Right ventricle myocardium inferior (tissue), 1 donor: ENCODE measurements around the gene TMTC2. TPM values are rescaled to one million over a fixed set of nuclear protein-coding genes. Genes with fewer than 3 reads are reported as not detected.

Experiments
- ATAC-seq: fragments of 200-7000 bp; cut with Tn5 transposase; one replicate; pipeline ENCODE4 v1.9.1; 2020; ENCODE audit warnings: mild to moderate bottlenecking, moderate library complexity
- DNase-seq: peaks from one replicate; pipeline ENCODE4 v3.0.0; 2021; ENCODE audit errors: missing footprints
- intact Hi-C: fragments of 100-400 bp; cut with DNase I; formaldehyde crosslinking; loops from one replicate; pipeline ENCODE4 v1.11.0; 2022
- total RNA-seq: library from RNA; stranded (reverse); fragmentation: NEBNext Ultra II Directional; extraction: Animal tissue kit (Norgen Biotek cat#: 25700); gene quantifications from one replicate; pipeline ENCODE4 v1.2.1, GENCODE V29; 2021
- donor health status: DM: no; HTN: yes; CAD: no; lungs with severe emphysema.

The TMTC2 gene
- total RNA-seq, 1 donor from 2014 or later: 4.4 TPM

DNA sequence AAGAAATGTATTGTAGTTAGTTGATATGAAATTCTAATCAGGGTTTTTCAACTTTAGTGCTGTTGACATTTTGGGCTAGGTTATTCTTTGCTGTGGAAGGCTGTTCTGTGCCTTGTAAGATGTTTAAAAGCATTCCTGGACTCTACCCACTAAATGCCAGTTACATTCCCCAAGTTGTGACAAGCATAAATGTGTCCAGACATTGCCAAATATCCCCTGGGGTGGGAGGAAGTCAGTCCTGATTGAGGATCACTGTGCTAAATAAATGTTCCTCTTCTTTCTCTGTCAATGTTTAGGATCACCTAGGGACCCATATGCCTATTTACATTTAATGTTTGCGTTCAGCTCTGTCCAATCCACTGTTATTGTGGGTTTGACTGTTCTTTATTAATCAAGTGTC is 268.3 kb downstream of the TMTC2 start:
- DNase-seq (no peak), ATAC-seq (no peak)
- intact Hi-C loops: no loop called here

DNA sequence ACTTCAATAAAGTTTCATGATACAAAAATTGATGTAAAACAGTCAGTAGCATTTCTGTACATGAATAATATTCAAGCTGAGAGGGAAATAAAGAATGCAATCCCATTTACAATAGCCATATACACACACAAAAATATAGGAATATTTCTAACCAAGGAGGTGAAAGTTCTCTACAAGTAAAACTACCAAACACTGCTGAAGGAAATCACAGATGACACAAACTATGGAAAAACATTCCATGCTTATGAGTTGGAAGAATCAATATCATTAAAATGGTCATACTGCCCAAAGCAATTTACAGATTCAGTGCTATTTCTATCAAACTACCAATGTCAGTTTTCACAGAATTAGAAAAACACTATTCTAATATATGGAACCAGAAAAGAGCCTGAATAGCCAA is 272.3 kb downstream of the TMTC2 start:
- ATAC-seq (no peak), DNase-seq (no peak)
- intact Hi-C loops: no loop called here

DNA sequence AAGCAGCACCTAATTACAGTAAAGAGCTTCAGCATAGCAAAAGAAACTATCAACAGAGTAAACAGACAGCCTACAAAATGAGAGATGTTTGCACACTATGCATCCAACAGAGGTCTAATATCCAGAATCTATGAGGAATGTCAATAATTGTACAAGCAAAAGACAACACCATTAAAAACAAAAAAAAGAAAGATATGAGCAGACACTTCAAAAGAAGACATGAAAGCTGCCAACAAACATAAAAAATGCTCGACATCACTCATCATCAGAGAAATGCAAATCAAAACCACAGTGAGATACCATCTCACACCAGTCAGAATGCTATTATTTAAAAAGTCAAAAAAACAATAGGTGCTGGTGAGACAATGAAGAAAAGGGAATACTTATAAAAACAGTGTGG is 273.1 kb downstream of the TMTC2 start:
- DNase-seq (no peak), ATAC-seq (no peak)
- intact Hi-C loops: no loop called here

DNA sequence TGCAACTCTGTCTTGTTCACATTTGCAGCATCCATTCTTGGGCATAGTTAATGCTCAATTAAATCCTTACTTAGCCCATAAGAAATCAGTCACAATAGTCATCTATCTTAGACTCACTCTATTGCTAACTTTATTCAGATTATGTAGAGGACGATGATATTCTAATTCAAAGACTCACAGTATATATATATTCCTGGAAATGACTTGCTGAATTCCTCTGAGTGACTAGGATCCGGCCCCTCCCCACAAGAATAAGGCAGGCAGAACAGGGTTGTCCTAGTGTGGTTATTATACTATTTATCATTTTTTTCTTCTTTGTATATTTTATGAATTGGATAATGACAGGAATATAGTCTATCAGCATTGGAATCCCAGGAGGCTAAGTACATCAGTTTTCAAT is 275.1 kb downstream of the TMTC2 start:
- ATAC-seq (no peak), DNase-seq (no peak)
- intact Hi-C loops: no loop called here

DNA sequence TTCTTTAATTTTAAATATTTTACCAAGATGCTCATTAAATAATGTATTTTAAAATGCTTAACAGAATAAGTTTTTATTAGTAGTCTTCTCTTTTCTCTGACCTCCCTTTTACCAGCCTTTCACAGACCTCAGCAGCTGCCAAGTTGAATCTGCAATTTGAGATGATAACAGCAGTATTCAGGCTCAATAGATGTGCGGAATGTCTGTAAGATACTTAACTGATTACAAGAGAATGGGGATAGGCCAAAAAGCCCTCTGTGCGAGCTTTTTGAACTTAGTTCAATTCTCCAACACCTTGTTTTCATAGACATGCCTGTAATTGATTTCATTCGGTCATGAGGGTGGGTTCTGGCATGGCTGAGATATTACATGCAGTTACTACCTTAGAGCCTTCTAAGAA is 277.2 kb downstream of the TMTC2 start:
- ATAC-seq (no peak), DNase-seq (no peak)
- intact Hi-C loops: no loop called here

DNA sequence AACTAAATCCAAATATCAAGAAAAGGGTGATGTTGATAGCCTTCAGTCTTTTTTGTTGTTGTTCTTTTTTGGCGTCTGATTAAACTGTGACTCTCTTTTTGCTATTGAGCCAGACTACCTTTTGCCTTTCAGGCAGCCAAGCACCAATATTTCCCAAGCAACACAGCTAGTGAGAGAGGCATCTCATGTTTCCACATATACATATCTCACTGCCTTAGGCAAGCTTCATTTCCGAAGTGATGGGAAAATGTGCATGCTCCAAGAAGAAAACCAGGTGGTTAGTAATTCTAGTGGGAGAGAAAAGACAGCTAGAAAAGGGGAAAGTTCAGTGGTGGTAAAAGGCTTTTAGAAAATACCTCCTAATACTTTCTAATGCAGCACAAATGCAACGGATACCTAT is 277.7 kb downstream of the TMTC2 start:
- DNase-seq: no peak
- ATAC-seq: no peak
- intact Hi-C loops: no loop called here

DNA sequence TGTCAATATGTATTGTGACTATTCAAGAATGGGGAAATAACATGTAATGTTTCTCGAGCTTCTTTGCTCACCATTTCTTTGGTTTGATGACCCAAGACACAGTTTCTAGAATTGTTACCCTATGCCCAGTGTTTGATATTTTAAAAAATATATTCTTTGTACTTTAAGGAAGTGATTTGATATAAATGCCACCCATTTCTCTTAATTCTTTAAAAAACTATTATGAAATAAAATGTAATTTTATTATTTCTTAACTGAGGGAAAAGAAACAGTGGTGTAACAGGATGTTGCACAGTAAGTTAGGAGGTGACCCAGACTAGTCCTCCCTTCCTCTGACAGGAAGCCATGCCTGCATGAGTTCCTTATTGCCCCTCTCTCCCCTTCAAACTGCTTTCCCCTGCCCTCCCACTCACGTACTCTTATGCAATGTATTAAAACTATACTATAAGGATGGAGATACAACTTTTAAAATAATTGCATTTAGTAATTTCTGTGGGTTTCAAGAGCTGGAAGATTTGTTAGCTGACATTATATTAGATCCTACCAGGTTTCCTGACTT is 279.4 kb downstream of the TMTC2 start:
- intact Hi-C loops: no loop called here
- DNase-seq (no peak), ATAC-seq (no peak)

DNA sequence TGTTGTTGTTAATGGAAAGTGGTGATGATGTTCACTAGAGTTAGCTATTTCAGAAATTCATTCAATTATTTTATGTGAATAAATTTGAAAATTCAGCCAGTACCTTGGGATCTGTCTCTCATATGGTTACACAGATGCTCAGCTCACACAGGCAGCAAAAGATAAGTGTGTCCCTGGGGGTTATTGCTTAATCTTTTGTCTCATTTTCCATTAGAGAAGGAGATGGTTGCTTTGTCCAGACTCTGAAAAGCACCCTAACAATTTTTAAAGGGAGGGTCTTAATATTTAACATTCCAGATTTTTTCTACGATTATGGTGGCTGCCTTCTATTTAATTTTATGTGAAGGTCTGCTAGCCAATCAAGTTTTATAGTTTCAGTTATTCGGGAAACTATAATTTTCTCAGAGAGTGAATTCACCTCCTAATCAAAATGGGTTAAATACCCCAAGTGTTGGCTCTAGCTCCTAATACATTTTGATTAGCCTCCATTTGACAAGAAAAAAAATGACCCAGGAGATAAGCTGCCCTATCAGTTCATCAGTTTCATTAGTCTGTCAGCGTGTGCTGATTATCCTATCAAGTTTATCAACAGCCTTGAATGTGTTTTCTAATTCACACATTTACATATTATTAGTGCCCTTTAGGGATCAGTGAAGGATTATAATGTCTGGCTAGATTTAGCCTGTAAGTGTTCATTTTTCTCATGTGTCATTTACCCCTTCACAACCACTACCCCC is 282.1 kb downstream of the TMTC2 start:
- no peak for ATAC-seq
- intact Hi-C loops: no loop called here
- no peak for DNase-seq

DNA sequence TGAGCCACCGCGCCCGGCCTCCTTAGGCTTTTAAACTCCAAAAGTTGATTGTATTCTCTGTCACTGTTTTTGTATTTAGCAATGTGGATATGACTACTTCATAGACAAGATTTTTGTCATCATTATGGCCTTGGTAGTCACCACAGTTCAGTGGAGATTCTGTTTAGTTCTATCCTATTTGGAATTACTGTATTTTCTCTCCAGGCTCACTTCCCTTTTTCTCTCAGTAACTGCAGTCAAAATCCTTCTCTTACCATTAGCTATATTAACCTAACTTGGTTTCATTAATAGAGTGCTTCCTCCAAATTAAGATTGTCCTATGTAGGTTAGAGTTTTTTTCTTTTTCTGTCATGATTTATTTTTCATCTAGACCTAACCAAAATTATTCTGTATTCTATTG is 283.9 kb downstream of the TMTC2 start:
- no peak for ATAC-seq
- no peak for DNase-seq
- intact Hi-C loops: no loop called here

DNA sequence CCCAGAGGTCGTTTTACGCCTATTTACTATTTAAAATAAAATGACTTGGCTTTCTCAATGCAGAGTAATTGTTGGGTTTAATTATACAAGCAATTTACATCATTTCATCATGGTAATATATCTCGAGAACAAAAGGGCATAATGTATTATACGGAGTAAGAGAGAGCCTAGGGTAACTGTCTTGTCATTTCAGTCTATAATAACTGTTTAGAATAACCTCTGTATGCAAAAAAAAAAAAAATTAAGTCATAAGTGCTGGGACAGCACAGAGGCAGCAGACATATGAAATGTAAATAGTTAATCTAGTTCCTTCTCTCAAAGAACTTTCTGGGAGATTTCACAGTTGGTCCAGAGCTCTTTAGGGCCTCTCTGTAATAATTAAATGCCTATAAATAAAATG is 284.9 kb downstream of the TMTC2 start:
- ATAC-seq (no peak), DNase-seq (no peak)
- intact Hi-C loops: no loop called here

DNA sequence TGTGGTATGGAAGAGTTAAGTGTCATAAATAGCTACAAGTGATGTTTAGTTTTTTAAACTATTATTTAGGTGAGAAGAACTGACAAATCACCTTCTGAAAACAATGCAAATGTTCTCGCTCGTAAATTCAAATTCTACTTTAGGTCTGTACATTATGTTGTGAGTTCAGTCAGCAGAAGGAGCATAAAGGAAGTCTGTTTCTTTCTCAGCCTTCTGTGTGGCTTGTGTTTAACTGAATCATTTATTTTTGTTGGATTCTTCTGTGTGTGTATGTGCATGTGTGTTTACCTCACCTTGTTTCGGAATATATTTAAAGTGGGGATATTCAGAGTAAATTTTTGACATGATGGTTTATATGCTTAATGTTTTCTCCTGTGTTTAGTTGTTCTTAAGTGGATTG is 285.9 kb downstream of the TMTC2 start:
- intact Hi-C loops: no loop called here
- ATAC-seq (no peak), DNase-seq (no peak)

DNA sequence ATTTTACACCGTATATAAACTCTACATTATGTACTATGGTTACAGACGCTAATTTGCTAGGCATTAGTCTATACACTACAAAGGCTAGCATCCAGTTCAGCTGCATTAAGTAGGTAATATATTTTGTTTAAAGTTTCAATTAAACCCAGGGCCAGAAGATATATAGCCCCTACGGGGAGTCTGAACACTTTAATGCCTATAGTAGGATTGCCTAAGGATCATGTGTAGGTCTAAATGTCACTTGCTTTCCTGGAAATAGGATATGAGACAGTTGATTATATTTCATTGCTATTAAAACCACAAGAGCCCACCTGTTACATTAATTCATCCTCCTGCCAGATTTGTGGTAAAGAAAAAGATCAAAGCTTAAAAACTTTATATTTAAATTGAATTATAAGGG is 286.9 kb downstream of the TMTC2 start:
- intact Hi-C loops: no loop called here
- DNase-seq: no peak
- no peak for ATAC-seq

DNA sequence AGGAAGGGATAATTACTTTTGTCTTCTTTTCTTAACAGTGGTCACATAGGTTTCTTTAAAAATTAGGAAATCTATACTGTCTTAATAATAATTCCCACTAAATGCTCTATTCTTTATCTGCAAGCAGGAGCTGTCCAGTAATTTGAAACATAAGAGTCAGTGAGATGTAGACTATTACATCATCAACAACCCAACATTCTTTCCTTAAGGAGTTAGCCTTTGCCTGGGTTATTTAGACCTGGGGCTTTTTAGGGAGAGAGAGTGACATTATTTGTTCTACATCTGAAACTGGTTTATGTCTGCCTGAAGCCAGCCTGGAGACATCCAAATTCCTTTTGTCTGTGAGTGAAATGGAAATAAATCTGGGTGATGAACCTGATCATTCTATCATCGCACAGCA is 294.4 kb downstream of the TMTC2 start:
- ATAC-seq: no peak
- intact Hi-C loops: no loop called here
- no peak for DNase-seq

DNA sequence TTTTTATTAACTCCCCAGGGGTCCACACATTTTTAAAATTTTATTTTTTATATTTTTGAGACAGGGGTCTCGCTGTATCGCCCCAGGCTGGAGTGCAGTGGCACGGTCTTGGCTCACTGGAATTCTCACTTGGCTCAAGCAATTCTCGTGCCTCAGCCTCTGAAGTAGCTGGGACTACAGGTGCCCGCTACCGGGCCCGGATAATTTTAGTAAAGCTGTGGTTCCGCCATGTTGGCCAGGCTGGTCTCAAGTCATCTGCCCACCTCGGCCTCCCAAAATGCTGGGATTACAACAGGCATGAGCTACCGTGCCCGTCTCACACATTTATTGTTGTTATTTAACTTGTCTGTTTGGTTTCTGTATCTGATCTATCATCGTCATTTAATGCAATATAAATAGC is 307.4 kb downstream of the TMTC2 start:
- DNase-seq (no peak), ATAC-seq (no peak)
- intact Hi-C loops: no loop called here

DNA sequence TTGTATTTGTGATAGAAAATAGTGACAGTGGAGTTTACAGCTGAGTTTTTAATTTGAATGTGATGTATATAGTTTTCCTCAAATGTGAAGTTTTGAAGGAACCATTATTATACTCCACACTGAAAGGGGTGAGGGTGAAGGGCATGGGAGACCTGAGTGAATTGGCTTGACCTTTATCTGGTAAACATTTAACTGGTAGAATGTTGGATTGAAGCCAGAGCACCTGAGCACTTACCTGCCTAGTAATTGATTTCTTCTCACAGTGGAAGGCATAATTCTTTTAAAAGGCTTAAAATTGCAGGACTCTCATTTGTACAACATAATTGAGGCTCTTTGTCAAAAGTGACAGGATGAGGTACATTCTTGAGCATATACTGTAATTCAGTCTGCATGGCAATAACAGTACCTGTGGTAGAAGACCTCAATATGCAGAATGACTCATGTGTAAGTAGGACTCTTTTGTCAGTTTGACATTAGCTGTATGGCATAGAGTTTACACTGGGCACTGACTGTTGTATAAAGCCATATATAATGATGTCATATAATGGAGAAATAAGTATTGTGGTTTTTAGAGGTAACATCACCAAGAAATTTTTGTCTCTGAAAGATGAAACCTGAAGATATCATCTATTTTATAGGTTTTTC is 309.6 kb downstream of the TMTC2 start:
- intact Hi-C loops: no loop called here
- DNase-seq (no peak), ATAC-seq (no peak)

DNA sequence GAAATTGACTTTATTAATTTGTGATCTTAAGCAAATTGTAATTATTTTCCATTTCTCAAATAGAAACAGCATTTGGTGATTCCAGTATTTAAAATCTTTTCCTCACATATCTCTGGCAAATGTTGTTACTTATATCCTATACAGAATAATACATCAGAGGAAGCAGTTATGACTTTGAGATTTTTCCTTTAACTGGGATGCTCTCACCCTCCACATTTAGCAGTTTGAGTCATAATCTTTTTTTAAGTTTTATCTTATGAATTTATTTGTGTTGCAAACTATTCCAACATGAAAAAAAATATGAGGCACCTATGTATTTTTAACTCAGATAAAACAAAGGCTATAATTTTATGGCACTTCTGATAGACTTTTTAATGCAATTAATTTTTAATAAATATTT is 311.8 kb downstream of the TMTC2 start:
- intact Hi-C loops: no loop called here
- ATAC-seq: no peak
- no peak for DNase-seq

DNA sequence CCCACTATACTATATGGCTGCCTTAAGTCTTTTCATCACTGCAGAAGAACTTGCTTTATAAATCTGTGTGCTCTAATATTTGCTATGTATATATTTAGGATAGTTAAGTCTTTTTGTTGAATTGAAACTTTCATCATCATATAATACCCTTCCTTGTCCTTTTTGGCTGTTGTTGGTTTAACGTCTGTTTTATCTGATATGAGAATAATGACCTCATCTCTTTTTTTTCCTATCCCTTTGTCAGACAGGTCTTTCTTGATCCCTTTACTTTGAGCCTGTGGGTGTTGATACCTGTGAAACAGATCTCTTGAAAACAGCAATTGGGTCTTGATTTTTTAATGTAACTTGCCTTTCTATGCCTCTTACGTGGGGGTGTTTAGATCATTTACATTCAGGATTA is 316.3 kb downstream of the TMTC2 start:
- ATAC-seq (no peak), DNase-seq (no peak)
- intact Hi-C loops: loop anchor here (5.0 kb wide), 1 partner anchor 819 kb away; no protein-coding TSS in a partner anchor

DNA sequence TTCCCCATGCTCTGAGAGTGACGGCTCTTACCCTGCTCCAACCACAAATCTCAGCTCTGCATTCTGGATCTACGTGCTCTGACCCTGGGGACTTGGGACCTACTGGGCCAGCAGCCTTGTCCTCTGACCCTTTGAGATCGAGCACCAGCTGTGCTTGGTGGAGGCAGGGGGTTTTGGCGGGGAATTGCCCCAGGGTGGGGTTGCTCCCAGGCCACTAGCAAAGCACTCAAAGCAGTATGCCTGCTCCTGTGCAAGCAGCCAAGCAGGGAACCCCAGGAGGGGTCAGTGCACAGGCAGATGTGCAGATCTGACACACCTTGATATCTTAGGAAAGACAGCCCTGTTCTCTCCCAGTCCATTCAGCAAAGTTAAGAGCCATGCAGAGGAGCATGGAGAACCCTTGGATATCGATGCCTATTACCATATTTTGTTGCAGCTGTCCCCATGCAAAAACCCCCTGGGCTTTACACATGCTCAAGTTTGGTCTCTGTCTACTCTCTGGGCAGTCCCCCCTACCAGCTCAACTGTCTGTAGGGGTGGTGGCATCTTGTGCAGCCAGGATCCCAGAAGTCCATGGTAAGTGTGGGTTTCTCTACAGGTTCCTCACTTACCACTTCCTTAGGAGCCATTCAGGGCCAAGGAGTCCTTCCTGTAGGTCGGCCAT is 319.0 kb downstream of the TMTC2 start:
- intact Hi-C loops: no loop called here
- no peak for DNase-seq
- no peak for ATAC-seq

DNA sequence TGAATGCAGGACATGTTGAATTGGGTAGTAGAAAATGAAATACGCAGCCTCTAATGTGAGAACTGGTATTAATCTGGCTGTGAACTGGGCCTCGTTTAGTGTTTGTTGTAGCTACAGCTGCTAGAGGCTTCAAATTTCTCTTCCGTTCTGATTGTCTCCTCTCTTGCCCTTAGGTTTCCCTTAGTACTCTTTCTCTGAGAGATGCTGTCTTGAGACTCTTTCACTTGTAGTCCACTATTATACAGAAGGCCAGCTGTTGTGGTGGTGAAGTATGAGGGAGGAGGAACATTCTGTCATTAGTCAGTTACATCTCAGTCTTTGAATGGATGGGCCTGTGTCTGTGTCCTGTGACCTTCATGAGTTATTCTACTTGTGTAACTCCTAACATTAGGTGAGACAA is 322.0 kb downstream of the TMTC2 start:
- intact Hi-C loops: no loop called here
- DNase-seq (no peak), ATAC-seq (no peak)

DNA sequence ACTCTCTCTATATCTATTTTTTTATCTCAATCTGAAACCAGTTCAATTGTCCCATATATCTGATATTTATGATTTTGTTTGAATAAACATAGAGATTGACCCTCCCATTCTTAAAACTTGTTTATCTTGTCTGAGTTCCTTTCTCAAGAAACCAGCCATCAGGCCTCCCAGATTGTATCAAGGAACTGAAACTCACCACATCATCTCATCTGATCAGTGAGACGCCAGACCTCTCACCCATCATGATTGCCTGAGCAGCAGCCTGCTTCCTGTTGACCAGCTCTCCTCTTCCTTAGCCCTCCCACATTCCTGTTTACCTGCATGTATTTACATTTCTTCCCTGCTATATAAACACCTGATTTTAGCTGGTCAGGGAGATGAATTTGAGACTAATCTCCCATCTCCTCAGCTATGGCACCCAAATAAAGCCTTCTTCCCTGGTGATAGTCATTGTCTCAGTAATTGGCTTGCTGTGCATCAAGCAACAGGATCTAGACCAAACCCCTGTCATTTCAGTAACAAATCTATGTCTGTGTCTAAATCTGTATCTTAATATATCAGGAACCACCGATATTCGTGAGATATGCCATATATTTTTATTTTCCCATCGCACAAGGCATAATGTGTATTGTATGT is 323.6 kb downstream of the TMTC2 start:
- no peak for ATAC-seq
- DNase-seq: no peak
- intact Hi-C loops: no loop called here
